HG02885 (cell line): ENCODE results near the gene ZC3H12A.
"Not testable (repeated sequence)": the region's sequence is repeated elsewhere in the genome, so short reads cannot be mapped to it uniquely, and the experiment has no call there.

ENCODE experiments used
- ATAC-seq: cut with Tn5 transposase; IDR thresholded peaks from one replicate; pipeline ENCODE4 v1.9.1; 2021; ENCODE audit warnings: mild to moderate bottlenecking; ENCODE audit not compliant: unreplicated experiment, poor library complexity

The ZC3H12A gene

DNA sequence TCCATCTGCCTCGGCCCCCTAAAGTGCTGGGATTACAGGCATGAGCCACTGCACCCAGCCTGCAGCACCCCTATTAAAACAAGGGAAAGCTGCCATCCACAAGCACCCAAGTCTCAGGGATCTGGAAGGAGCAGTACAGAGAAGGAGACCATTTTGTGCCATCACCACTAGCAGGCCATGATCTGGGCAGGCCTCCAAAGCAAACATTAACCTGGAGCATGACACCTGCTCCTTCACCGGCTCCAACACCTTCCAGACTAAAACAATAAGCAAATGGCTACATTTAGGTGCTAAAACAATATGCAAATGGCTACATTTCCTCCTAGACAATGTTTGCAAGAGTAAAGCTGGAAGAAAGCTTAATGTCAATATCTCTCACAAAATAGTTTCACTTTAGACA lies 23.5 kb downstream of the ZC3H12A start:
- ATAC-seq, result no peak

DNA sequence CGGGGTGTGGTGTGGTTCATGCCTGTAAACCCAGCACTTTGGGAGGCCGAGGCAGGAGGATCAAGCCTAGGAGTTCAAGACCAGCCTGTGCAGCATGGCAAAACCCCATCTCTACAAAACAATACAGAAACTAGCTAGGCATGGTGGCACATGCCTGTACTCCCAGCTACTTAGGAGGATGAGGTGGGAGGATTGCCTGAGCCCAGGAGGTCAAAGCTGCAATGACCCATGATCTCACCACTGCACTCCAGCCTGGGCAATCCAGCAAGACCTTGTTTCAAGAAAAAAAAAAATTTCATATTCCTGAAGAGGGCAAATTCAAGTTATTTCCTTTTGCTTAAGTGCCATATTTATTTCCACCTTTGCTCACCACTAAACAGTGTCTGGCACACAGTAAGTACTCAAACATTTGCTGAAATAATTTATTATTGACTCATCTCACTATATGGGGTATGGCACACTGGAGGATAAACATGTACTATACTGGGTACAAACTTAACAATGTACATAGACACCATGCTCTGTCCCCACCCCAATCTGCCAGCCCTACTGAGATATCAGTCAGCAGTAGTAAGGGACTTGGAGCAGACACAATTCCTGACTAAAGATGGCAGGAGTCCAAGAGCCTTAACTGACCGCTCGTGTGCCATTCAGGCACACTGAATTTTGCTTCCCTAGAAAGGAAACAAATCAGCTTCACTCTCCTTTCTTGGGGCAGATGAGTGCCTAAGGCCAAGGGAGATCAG lies 24.7 kb downstream of the ZC3H12A start:
- ATAC-seq, result no peak

DNA sequence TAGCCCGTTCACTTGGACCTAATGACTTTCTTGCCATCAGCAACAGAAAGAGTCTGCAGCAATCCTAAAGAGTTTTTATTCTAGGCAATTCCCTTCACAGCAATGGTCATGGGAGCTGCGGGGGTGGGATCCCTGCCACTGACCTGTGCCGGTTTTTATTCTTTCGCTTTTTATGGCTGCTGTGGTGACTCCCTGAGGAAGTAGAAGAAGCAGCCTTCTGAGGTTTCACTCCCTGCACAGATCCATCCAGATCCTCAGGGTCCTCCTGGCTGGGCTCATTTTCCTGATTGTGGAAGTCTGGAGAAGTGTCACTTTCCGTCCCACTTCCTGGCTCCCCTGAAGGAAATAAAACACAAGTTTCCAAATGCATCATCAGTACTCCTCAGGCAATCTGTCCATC lies 27.3 kb downstream of the ZC3H12A start:
- no peak for ATAC-seq

DNA sequence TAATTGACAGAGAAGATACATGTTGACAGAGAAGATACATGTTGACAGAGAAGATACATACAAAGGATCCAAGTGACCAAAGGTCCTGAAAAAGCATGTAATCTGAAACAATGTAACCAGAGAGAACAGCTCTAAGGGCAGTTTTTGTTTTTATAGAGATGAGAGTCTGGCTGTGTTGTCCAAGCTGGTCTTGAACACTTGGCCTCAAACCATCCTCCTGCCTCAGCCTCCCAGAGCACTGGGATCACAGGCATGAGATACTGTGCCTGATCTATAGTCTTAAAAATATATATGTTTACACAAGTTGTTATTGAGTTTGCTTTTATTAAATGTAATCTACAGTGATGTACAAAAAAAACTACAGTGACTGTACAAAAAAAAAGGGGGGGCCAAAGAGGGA lies 27.7 kb downstream of the ZC3H12A start:
- ATAC-seq, result no peak

DNA sequence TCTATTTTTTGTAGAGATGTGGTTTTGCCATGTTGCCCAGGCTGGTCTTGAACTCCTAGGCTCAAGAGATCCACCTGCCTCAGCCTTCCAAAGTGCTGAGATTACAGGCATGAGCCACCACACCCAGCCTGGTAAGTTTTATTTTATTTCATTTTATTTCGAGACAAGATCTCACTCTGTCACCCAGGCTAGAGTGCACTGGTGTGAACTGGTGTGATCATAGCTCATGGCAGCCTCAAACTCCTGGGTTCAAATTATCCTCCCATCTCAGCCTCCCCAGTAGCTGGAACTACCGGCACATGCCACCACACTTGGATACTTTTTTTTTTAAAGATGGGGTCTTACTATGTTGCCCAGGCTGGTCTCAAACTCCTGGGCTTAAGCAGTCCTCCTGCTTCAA lies 28.4 kb downstream of the ZC3H12A start:
- ATAC-seq, result not testable (repeated sequence)

DNA sequence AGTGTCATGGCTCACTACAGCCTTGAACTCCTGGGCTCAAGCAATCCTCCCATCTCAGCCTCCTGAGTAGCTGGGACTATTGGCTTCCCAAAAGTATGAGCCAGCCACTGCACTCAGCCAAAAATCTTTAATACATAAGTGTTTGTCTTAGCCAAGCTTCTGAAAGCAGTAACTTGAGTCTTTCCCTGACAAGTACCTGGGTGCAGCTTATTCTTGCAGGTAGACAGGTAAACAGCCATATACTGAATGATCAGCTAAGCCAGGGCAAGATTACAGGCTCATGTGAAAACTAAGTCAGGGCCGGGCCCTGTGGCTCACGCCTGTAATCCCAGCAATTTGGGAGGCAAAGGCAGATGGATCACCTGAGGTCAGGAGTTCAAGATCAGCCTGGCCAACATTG lies 32.4 kb downstream of the ZC3H12A start:
- ATAC-seq, result no peak

DNA sequence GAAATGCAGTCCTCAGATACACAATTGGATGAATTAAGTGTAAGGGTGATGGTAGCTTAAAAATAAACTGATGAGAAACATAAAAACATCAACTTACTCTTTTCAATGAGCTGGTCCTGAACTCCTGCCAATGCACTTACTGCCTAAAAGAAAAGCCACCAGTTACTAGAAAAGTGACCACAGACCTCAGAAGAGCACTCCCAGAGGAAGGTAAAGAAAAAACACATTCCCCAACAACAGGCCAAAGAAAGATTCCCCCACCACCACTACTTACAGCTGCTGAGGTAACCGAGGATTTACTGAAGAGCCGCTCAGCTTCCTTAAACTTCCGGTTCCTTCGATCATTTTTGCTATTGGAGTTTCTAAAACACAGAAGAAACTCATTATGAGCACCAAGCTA lies 34.8 kb downstream of the ZC3H12A start:
- no peak for ATAC-seq

DNA sequence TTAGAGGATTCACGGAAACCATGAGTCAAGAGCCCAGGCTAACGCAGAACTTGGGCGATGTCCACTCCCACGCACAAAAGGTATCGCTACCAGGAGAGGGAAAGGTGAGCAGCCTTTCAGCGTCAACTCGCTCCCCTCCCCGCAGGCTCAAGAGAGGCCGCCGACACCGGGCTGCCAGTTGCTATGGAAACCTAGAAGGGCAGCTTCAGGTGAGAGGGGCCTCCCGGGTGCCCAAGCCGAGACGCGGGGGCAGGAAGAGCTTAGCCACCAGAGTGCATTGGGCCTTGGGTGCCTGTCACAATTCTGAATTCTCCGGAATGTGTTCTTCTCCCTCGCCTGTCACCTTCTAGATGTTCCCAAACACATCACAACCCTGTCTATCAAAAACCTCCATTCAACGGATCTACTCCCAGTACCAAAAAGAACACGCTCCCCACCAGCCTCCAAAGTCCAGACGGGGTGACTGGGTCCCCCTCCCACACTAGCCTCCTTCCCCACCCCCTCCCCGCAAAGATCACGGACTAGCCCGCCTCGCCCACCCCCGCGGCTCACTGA lies 39.5 kb downstream of the ZC3H12A start:
- peak; percentile 31 for ATAC-seq

DNA sequence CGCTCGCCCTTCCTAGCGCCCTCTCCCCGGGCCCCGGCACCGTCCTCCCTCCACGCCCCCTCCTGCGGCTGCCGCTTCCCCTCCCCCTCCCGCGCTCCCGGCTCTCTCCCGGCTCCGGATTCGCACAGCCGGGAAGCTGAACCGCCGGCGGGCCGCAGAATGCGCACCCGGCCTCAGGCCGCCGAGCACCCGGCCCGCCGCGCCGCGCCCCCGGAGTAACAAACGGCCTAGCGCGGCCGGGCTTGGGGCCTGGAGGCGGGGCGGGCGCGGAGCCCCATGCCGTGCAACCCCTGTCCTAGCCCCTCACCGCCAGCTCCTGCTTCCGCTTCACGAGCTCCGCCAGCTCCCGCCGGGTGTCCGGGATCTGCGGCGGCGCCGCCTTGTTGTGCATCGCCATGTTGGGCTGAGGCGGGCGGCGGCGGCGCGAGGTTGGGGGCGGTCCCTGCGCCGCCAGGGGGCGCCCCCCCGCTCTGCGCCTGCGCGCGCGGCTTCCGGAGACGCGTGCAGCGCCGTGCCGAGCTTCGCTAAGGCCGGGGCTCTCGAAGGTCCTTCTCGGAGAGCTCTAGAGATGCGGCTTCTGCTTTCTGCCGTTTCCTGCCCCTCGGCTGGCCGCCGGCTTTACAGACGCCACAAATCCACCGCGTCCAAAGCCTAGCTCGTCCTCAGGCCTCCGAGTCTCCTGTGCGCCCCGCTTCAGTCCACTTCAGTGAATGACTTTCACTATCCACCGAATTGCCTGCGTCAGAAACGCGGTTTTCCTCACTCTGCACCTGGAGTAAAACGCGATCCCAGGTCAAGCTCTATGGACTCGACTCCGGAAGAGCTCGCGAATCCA lies 40.2 kb downstream of the ZC3H12A start, which contains the start of gene MEAF6:
Gene MEAF6, minus strand, starts transcription at position 417 of the 835 bp plus-strand sequence. Its CDS starts 20 bp downstream, at position 397.
- peak; percentile 92 for ATAC-seq

DNA sequence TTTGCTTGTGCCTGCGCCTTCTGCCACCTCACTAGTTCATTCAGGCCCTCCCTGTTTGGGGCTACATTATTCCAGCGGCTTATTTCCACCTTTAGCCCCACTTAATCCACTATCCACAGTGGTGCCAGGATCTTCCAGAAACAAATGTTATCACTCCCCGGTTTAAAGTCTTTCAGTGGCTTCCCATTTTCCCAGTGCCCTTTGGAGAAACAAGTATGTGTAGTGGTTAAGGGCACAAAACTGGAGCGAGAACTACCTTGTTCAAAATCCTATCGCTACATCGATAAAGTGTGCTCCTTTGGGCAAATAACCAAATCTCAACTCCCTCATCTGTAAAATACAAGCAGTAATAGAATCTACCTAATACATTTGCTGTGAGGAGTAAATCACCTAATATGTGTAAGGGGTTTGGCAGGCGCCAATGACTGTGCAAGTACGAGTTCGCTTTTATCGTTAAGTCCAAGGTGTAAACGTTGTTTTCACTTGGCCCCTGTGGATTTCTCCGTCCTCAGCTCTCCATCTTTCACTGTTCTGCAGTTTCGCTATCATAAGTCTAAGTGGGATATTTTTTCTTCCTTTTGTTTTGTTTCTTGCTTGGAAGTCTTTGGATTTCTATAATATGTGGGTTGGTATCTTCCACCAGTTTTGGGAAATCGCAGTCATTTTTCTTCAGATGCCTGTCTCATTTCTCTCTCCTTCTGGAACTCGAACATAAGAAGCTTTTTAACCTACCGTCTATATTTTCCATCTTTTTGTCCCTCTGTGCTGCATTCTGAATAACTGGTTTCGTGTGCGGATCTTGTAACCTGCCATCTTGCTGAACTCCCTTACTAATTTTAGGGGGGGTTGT lies 41.0 kb downstream of the ZC3H12A start:
- no peak for ATAC-seq

DNA sequence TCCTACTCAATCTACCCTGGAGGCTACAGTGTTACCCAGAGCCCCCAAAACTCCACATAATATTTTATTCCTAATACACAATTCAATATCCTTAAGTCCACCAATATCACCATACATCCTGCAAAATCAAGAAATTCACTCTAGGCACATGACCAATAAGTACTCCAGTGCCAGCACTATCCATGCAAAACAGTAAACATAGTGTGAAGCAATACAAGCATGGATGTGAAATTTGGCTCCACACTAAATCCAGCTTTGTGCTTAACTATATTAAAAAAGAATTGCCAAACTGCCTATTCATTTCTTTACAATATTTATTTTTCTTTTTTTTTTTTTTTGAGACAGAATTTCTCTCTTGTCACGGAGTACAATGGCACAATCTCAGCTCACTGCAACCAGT lies 43.2 kb downstream of the ZC3H12A start:
- ATAC-seq, result no peak

DNA sequence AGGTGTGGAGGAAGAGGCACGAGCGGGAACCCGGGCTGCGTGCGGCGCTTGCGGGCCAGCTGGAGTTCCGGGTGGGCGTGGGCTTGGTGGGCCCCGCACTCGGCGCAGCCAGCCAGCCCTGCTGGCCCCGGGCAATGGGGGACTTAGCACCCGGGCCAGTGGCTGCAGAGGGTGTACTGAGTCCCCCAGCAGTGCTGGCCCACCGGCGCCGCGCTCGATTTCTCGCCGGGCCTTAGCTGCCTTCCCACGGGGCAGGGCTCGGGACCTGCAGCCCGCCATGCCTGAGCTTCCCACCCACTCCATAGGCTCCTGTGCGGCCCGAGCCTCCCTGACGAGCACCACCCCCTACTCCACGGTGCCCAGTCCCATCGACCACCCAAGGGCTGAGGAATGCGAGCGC lies 43.9 kb downstream of the ZC3H12A start:
- ATAC-seq, result not testable (repeated sequence)

DNA sequence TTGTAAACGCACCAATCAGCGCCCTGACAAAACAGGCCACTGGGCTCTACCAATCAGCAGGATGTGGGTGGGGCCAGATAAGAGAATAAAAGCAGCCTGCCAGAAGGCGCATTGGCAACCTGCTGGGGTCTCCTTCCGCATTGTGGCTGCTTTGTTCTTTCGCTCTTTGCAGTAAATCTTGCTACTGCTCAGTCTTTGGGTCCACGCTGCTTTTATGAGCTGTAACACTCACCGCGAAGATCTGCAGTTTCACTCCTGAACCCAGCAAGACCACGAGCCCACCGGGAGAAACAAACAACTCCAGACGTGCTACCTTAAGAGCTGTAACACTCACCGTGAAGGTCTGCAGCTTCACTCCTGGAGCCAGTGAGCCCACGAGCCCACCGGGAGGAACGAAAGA lies 44.5 kb downstream of the ZC3H12A start:
- ATAC-seq, result not testable (repeated sequence)

DNA sequence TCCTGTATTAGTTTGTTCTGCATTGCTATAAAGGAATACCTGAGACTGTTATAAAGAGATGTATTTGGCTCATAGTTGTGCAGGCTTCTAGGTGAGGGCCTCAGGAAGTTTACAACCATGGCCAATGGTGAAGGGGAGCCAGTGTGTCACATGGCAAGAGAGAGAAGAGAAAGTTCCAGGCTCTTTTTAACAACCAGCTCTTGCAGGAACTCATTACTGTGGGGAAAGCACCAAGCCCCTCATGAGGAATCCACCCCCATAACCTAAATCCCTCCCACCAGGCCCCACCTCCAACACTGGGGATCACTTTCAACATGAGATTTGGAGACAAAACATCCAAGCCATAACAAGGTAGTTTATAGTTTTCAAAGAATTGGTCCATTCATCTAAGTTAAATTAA lies 45.2 kb downstream of the ZC3H12A start:
- no peak for ATAC-seq

DNA sequence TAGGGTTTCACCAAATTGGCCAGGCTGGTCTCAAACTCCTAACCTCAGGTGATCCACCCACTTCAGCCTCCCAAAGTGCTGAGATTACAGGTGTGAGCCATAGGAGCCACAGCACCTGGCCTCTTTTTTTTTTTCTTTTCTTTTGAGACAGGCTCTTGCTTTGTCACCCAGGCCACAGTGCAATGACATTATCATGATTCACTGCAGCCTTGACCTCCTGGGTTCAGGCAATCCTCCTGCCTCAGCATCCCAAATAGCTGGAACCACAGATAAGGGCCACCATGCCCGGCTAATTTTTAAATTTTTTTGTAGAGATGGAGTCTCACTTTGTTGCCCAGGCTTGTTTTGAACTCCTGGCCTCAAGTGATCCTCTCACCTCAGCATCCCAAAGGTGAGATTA lies 55.5 kb downstream of the ZC3H12A start:
- ATAC-seq, result not testable (repeated sequence)

DNA sequence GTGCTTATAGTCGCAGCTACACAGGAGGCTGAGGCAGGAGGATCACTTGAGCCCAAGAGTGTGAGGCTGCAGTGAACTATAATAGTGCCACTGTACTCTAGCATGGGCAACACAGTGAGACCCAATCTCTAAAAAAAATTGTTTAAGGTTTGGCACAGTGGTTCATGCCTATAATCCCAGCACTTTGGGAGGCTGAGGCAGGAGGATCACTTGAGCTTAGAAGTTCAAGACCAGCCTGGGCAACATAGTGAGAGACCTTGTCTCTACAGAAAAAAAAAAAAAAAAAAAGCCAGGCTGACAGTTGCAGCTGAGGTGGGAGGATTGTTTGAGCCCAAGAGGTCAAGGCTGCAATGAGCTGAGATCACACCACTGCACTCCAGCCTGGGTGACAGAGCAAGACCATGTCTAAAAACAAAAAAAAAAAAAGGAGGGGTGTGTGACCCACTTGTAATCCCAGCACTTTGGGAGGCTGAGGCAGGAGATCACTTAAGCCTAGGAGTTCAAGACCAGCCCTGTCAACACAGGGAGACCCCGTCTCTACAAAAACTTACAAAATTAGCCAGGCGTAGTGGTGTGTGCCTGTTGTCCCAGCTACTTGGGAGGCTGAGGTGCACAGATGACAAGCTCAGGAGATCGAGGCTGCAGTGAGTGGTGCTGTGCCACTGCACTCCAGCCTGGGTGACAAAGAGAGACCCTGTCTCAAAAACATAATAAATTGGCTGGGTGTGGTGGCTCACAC lies 58.2 kb downstream of the ZC3H12A start:
- ATAC-seq, result not testable (repeated sequence)

DNA sequence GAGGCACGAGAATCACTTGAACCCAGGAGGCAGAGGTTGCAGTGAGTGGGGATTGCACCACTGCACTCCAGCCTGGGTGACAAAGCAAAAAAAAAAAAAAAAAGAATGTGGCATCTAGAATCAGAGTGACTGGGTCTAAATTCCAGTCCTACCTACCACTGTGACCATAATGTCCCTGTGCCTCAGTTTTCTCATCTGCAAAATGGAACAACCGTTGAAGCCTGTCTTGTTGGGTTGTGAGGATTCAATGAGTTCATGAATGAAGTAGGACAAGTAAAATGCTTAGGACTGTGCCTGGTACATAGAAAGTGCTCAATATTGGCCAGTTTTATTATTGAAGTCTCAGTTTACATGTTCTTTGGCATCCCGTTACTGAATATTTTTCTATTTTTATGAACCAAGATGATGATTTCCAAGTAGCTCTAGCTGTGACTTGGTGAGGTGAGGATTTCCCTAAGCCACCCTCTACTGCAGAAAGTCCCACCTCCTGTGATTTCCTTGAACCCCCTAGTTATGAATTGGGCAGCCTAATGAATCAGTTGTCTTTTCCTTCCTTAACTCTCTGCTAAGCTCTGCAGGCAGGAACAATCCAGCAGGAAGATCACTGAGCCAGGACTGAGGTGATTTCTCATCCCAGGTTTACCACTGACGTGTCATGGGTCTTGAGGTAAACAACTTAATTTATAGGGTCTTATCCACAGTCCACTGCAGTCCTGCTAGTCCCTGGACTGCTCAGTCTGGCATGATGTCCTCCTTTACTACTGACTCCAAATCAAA lies 59.1 kb downstream of the ZC3H12A start:
- ATAC-seq, result no peak
